HG03521 (cell line): ENCODE data around the gene LSS.
"Not testable (repeated sequence)": the region's sequence is repeated elsewhere in the genome, so short reads cannot be mapped to it uniquely, and the experiment has no call there.

Experiments
- ATAC-seq: cut with Tn5 transposase; IDR thresholded peaks from one replicate; pipeline ENCODE4 v1.9.1; 2021; ENCODE audit warnings: mild to moderate bottlenecking, moderate library complexity; ENCODE audit not compliant: unreplicated experiment

Gene LSS

GRCh38 chr21:46142582-46143473 lies 85.7 kb downstream of the LSS start:
- no peak for ATAC-seq

GRCh38 chr21:46141767-46142581 lies 86.6 kb downstream of the LSS start:
- ATAC-seq: no peak

GRCh38 chr21:46140352-46141003 lies 88.1 kb downstream of the LSS start:
- ATAC-seq: not testable (repeated sequence)

GRCh38 chr21:46139686-46140085 lies 88.9 kb downstream of the LSS start:
- no peak for ATAC-seq

- ATAC-seq: no peak
Measured at GRCh38 chr21:46138383-46138970, 90.1 kb downstream of the LSS start.
